K562 (cell line): ENCODE results near the gene FOXL3. TPM values are rescaled to one million over a fixed set of nuclear protein-coding genes. Genes with fewer than 3 reads are reported as not detected.

ENCODE experiments used
- ATAC-seq: fragments of 200-7000 bp; cut with Tn5 transposase; 3 replicates; pipeline ENCODE4 v1.9.1; 2020; ENCODE audit warnings: moderate library complexity
- BruUV-seq: library from RNA; stranded (reverse); fragments of 400-500 nt; replicated peaks from 2 replicates; lab custom pipeline; 2021; lab: Mats Ljungman, UMichigan
- CTCF ChIA-PET: fragments of 300-600 bp; formaldehyde crosslinking; extraction: SDS; loops from one replicate; lab custom pipeline; 2021; ENCODE audit warnings: low intra/inter-chr PET ratio; lab: Yijun Ruan, JAX
- POLR2A ChIA-PET: fragments of 300-600, 350-650 bp; sonication (Branson Sonifier 250); formaldehyde crosslinking; extraction: SDS; loops from one replicate; lab custom pipeline; 2021; ENCODE audit warnings: antibody characterized with exemption, inconsistent platforms; lab: Yijun Ruan, JAX
- DNase-seq, 4 experiments: peaks; one replicate each; pipeline versions ENCODE4 v3.0.0 to v3.0.0-alpha.2; 2011 to 2018; ENCODE audit warnings: low spot score in 3 of 4, mixed read lengths in 3 of 4; ENCODE audit errors: extremely low read depth in 1 of 4
- FAIRE-seq: peaks from 2 replicates; lab custom pipeline; 2011; peaks lifted over from hg19 to GRCh38; lab: Jason Lieb, UNC
- H2AFZ ChIP-seq: 2 replicates; pipeline ENCODE4 v1.6.0; 2011; ENCODE audit warnings: low read depth, low read length, control low read depth, inconsistent platforms
- H3K27ac ChIP-seq: fragments of 200-600 bp; 3 replicates; pipeline ENCODE4 v1.8.0; 2011; ENCODE audit warnings: low read depth, mild to moderate bottlenecking, control low read depth, inconsistent platforms, low read length, moderate library complexity, mixed read lengths; ENCODE audit errors: extremely low read depth
- H3K27me3 ChIP-seq, 2 experiments: fragments of 300-600 bp in 1 of 2; 2 replicates in 1 of 2; 3 replicates in 1 of 2; pipeline versions ENCODE4 v1.6.0 to v1.8.0; 2011; ENCODE audit warnings: inconsistent platforms in 2 of 2, low read length in 2 of 2, mild to moderate bottlenecking in 1 of 2, mixed read lengths in 1 of 2, moderate library complexity in 1 of 2; ENCODE audit not compliant: control insufficient read depth in 2 of 2, insufficient read depth in 2 of 2
- H3K36me3 ChIP-seq: fragments of 300-600 bp; 3 replicates; pipeline ENCODE4 v1.8.0; 2011; ENCODE audit warnings: mild to moderate bottlenecking, low read length, inconsistent platforms; ENCODE audit not compliant: control insufficient read depth, insufficient read depth
- H3K4me1 ChIP-seq, 2 experiments: fragments of 200-600 bp in 1 of 2; replicated peaks in 1 of 2; 2 replicates in 1 of 2; 3 replicates in 1 of 2; pipeline versions ENCODE4 v1.5.1 to v1.8.0; 2011; ENCODE audit warnings: inconsistent platforms in 2 of 2, low read length in 2 of 2, mild to moderate bottlenecking in 1 of 2, mixed read lengths in 1 of 2, moderate library complexity in 1 of 2; ENCODE audit not compliant: control insufficient read depth in 2 of 2, insufficient read depth in 2 of 2
- H3K4me2 ChIP-seq: 2 replicates; pipeline ENCODE4 v1.6.1; 2011; ENCODE audit warnings: low read length, control low read depth, inconsistent platforms, mixed read lengths; ENCODE audit not compliant: insufficient read depth
- H3K4me3 ChIP-seq: fragments of 200-600 bp; sonication (generic), shearing (Covaris generic); 2 replicates; pipeline ENCODE4 v1.5.1; 2016; ENCODE audit warnings: control low read depth, inconsistent platforms
- H3K79me2 ChIP-seq: fragments of 200-600 bp; 3 replicates; pipeline ENCODE4 v1.8.0; 2011; ENCODE audit warnings: low read length, inconsistent platforms; ENCODE audit not compliant: control insufficient read depth, insufficient read depth
- H3K9ac ChIP-seq, 2 experiments: 2 replicates each; pipeline versions ENCODE4 v1.6.0 to v1.6.1; 2011; ENCODE audit warnings: low read depth in 2 of 2, low read length in 2 of 2, control low read depth in 1 of 2, inconsistent platforms in 1 of 2, mild to moderate bottlenecking in 1 of 2, mixed read lengths in 1 of 2; ENCODE audit not compliant: insufficient read depth in 1 of 2
- H3K9me1 ChIP-seq: one replicate; pipeline ENCODE4 v1.6.0; 2011; ENCODE audit warnings: inconsistent platforms, mild to moderate bottlenecking, low read length, moderate library complexity; ENCODE audit not compliant: control insufficient read depth, insufficient read depth
- H3K9me3 ChIP-seq: replicated peaks from 2 replicates; pipeline ENCODE4 v1.5.1; 2011; ENCODE audit warnings: low read depth, low read length, inconsistent platforms; ENCODE audit not compliant: control insufficient read depth, insufficient read depth
- H4K20me1 ChIP-seq: replicated peaks from 2 replicates; pipeline ENCODE4 v1.6.1; 2011; ENCODE audit warnings: low read length, inconsistent platforms, mixed read lengths; ENCODE audit not compliant: control insufficient read depth, insufficient read depth
- ARID2 ChIP-seq: fragments of 450-650 bp; IDR thresholded peaks from 2 replicates; pipeline ENCODE4 v1.6.1; 2017; ENCODE audit warnings: antibody characterized with exemption, mild to moderate bottlenecking
- ATF6 ChIP-seq: sonication (generic); formaldehyde crosslinking; IDR thresholded peaks from 2 replicates; pipeline ENCODE4 v1.4.0; 2020; ENCODE audit warnings: mild to moderate bottlenecking, missing genetic modification reagents
- CBX3 ChIP-seq, 2 experiments: IDR thresholded peaks; 1 replicate in 1 of 2; 2 replicates in 1 of 2; pipeline ENCODE4 v1.6.1; 2012; ENCODE audit warnings: inconsistent platforms in 2 of 2, low read length in 2 of 2, borderline replicate concordance in 1 of 2, control low read depth in 1 of 2
- DDX20 ChIP-seq: fragments of 450-650 bp; IDR thresholded peaks from 2 replicates; pipeline ENCODE4 v1.6.1; 2016; ENCODE audit warnings: missing genetic modification characterization, low read depth, mild to moderate bottlenecking, missing compliant biosample characterization, moderate library complexity
- ELF2 ChIP-seq: fragments of 250-450 bp; sonication (Bioruptor Pico); IDR thresholded peaks from 2 replicates; pipeline ENCODE4 v1.5.0; 2021; ENCODE audit warnings: mild to moderate bottlenecking
- HDGF ChIP-seq: fragments of 450-650 bp; IDR thresholded peaks from 2 replicates; pipeline ENCODE4 v1.6.1; 2016
- KLF6 ChIP-seq: fragments of 250-450 bp; sonication (Bioruptor Pico); IDR thresholded peaks from 2 replicates; pipeline ENCODE4 v1.4.0; 2020; ENCODE audit warnings: mild to moderate bottlenecking, moderate library complexity, borderline replicate concordance
- MAX ChIP-seq: sonication (generic); formaldehyde crosslinking; IDR thresholded peaks from 2 replicates; pipeline ENCODE4 v1.9.0; 2022; ENCODE audit warnings: mild to moderate bottlenecking, missing genetic modification reagents
- MLX ChIP-seq, 2 experiments: fragments of 450-650 bp in 1 of 2; sonication (generic) in 1 of 2; formaldehyde crosslinking; conservative IDR thresholded peaks; 2 replicates each; pipeline versions ENCODE4 v1.4.0 to v1.8.1; 2020 to 2022; ENCODE audit warnings: mild to moderate bottlenecking in 1 of 2, missing genetic modification reagents in 1 of 2
- NCOA4 ChIP-seq: fragments of 450-650 bp; IDR thresholded peaks from 2 replicates; pipeline ENCODE4 v1.6.1; 2018; ENCODE audit warnings: mild to moderate bottlenecking; ENCODE audit not compliant: partially characterized antibody
- NONO ChIP-seq, 2 experiments: fragments of 200-400 bp in 1 of 2; fragments of 450-650 bp in 1 of 2; formaldehyde crosslinking in 1 of 2; IDR thresholded peaks; 2 replicates each; pipeline ENCODE4 v1.6.1; 2017; ENCODE audit warnings: low read depth in 2 of 2, mild to moderate bottlenecking in 2 of 2, moderate library complexity in 2 of 2, low read length in 1 of 2
- PYGO2 ChIP-seq: fragments of 450-650 bp; IDR thresholded peaks from 2 replicates; pipeline ENCODE4 v1.6.1; 2016; ENCODE audit warnings: mild to moderate bottlenecking, missing genetic modification characterization, moderate library complexity, missing compliant biosample characterization
- TBP ChIP-seq: optimal IDR thresholded peaks from 2 replicates; pipeline ENCODE3; 2011; ENCODE audit warnings: low read depth, low read length, improper control_type of control experiment
- ZFP1 ChIP-seq: fragments of 450-650 bp; formaldehyde crosslinking; IDR thresholded peaks from 2 replicates; pipeline ENCODE4 v1.4.0; 2020; ENCODE audit warnings: mild to moderate bottlenecking, mixed read lengths
- ZMIZ1 ChIP-seq, 2 experiments: fragments of 150-350 bp in 1 of 2; IDR thresholded peaks; 2 replicates each; pipeline ENCODE4 v1.6.1; 2012 to 2016; ENCODE audit warnings: low read depth in 2 of 2, low read length in 2 of 2, mild to moderate bottlenecking in 1 of 2, moderate library complexity in 1 of 2
- ZNF134 ChIP-seq: fragments of 250-450 bp; sonication (Bioruptor Pico); conservative IDR thresholded peaks from 2 replicates; pipeline ENCODE4 v1.4.0; 2020
- WGBS: fragments of 100-300 bp; shearing (Covaris generic); methylation state at CpG from one replicate; pipeline ENCODE4 v1.1.6; 2016; ENCODE audit warnings: low coverage, mixed read lengths; ENCODE audit not compliant: insufficient coverage; ENCODE audit errors: missing lambda C conversion rate; 5-methylcytosine and 5-hydroxymethylcytosine counted together
- in situ Hi-C: fragments of 300-500 bp; cut with MboI; formaldehyde crosslinking; loops from 4 replicates; pipeline ENCODE4 v1.15.0; 2018; ENCODE audit warnings: inconsistent platforms, mixed read lengths
- intact Hi-C: fragments of 100-400 bp; cut with micrococcal nuclease; formaldehyde crosslinking; loops from 2 replicates; pipeline ENCODE4 v1.14.2; 2022
- polyA plus RNA-seq, 8 experiments: library from polyadenylated mRNA; depleted of rRNA in 4 of 8; stranded (reverse) in 5 of 8; unstranded in 3 of 8; fragments of >200 nt; fragmentation: Nextera tagmentation in 2 of 8; fragmentation: Illumina TruSeq in 1 of 8; extraction: Ambion mirVana in 2 of 8; extraction: Trizol in 1 of 8; gene quantifications; 2 replicates each; pipeline versions ENCODE4 v1.2.1 to v1.2.3, GENCODE V29; 2011 to 2014; ENCODE audit warnings: inconsistent platforms in 1 of 8, missing spikeins in 1 of 8
- total RNA-seq, 7 experiments: library from RNA; depleted of rRNA in 6 of 7; stranded (reverse); fragments of >200 nt in 6 of 7; fragmentation: Illumina TruSeq in 2 of 7; extraction: Trizol in 2 of 7; gene quantifications; 2 replicates each; pipeline versions ENCODE4 v1.2.1 to v1.2.3, GENCODE V29; 2011 to 2021; ENCODE audit warnings: low replicate concordance in 1 of 7

Gene FOXL3
- total and polyA plus RNA-seq, 9 of the 15 experiments (the other 6 are each of a cell fraction or from before 2014, with no cell fraction given): not detected

- in situ Hi-C loops (no loop called here), intact Hi-C loops (no loop called here)
- Histone ChIP-seq H3K9ac (no peak overlapping the region), H3K27ac (no peak overlapping the region), H3K36me3 (no peaks in the 10 kb centered on the region), H3K9me1 (no peaks in the 10 kb centered on the region), H3K9me3 (no peaks in the 10 kb centered on the region), H3K4me3 (no peak overlapping the region), H3K79me2 (no peaks in the 10 kb centered on the region), H3K4me2 (no peak overlapping the region), H3K4me1 (peaks cover 0 to 14% of the 10 kb centered on the region in 2 experiments; a peak in 2 of 5 replicates), H3K27me3 (peaks cover 41 to 85% of the 10 kb centered on the region in 2 experiments), H2AFZ (no peak overlapping the region), H4K20me1 (no peaks in the 10 kb centered on the region; the same call in 1 of the 2 replicates)
- no TSS peak for BruUV-seq
- ATAC-seq (no peak), FAIRE-seq (no peak), DNase-seq (no peak)
- CTCF ChIA-PET: no interaction called here
- POLR2A ChIA-PET: no interaction called here
- WGBS: 7% methylated on average over 21 of the region's 21 CpGs
- TF ChIP-seq NONO (IDR thresholded peaks at IDR 0.05; ENCODE audit: low read depth in 2 of 2, low read length in 1 of 2): no peak
- no peak for TF ChIP-seq ATF6 (CRISPR knock-in tag)
- TF ChIP-seq NCOA4: no peak
- no peak for TF ChIP-seq KLF6 (CRISPR knock-in tag)
- TF ChIP-seq DDX20: no peak
- no peak for TF ChIP-seq ZMIZ1 (IDR thresholded peaks at IDR 0.05; ENCODE audit: low read depth in 2 of 2, low read length in 2 of 2)
- TF ChIP-seq ELF2 (CRISPR knock-in tag): no peak
- no peak for TF ChIP-seq ZNF134 (CRISPR knock-in tag)
- no peak for TF ChIP-seq ARID2
- TF ChIP-seq MLX (CRISPR knock-in tag; conservative IDR thresholded peaks at IDR 0.05): no peak
- no peak for TF ChIP-seq HDGF
- TF ChIP-seq CBX3 (IDR thresholded peaks at IDR 0.05; ENCODE audit: borderline replicate concordance in 1 of 2, low read length in 2 of 2): no peak
- TF ChIP-seq TBP: no peak
- no peak for TF ChIP-seq ZFP1 (CRISPR knock-in tag)
- no peak for TF ChIP-seq MAX (CRISPR knock-in tag)
- TF ChIP-seq PYGO2: no peak
Measured at GRCh38 chr7:291373-292092, 1.6 kb downstream of the FOXL3 start.
